Stimulated activated CD8-positive, alpha-beta memory T cell treated with anti-CD3 and anti-CD28 coated beads, Interleukin-4, amount 100 ng/mL, for 4 hours (primary cell): ENCODE results near the gene MMP15.
"Not testable (repeated sequence)": the region's sequence is repeated elsewhere in the genome, so short reads cannot be mapped to it uniquely, and the experiment has no call there.

Experiments used
- DNase-seq, 2 donors: peaks; one replicate each; pipeline ENCODE4 v3.0.0-alpha.2; 2020; ENCODE audit warnings: low read depth in 2 of 2, low spot score in 1 of 2

Gene MMP15

GRCh38 chr16:58085584-58086251 is 60.2 kb downstream of the MMP15 start:
- no peak for DNase-seq

GRCh38 chr16:58086381-58087208 is 61.0 kb downstream of the MMP15 start:
- DNase-seq: no peak

- DNase-seq: no peak
Observed at GRCh38 chr16:58087209-58087913, 61.8 kb downstream of the MMP15 start.

- no peak for DNase-seq
Observed at GRCh38 chr16:58088091-58088490, 62.5 kb downstream of the MMP15 start.

GRCh38 chr16:58090396-58090795 is 64.8 kb downstream of the MMP15 start:
- DNase-seq: not testable (repeated sequence)

GRCh38 chr16:58094026-58094425 is 68.5 kb downstream of the MMP15 start:
- DNase-seq: no peak

- DNase-seq: no peak
Observed at GRCh38 chr16:58094791-58095574, 69.4 kb downstream of the MMP15 start.

- DNase-seq: not testable (repeated sequence)
Observed at GRCh38 chr16:58095575-58095960, 70.0 kb downstream of the MMP15 start.

- DNase-seq: no peak
Observed at GRCh38 chr16:58096249-58096648, 70.7 kb downstream of the MMP15 start.
